Measurements from ENCODE around the gene CPSF4L. TPM values are rescaled to one million over a fixed set of nuclear protein-coding genes. Genes with fewer than 3 reads are reported as not detected.

CPSF4L gene
- polyA plus RNA-seq, 1 of the 3 experiments (the other 2 are of a cell fraction), result 0.10 TPM

DNA sequence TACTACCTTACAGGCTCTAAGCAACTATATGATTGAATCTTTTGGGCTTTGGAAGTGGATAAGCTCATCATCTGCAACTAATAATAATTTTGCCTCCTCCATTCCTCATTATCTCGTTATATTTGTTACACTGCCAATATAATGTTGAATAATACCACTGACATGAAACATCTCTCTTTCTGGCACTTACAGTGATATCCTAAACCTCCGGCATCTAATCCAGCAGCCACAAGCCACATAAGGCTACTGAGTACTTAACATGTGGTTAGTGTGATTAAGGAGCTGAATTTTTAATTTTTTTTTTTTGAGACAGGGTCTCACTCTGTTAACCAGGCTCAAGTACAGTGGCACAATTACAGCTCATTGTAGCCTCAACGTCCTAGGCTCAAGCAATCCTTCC lies 40.5 kb upstream of the CPSF4L start:
- Histone ChIP-seq H3K27me3 (ENCODE audit: insufficient read depth) (no peaks in the 10 kb centered on the region), H4K20me1 (ENCODE audit: insufficient read depth) (peaks cover 51% of the 10 kb centered on the region), H2AFZ (ENCODE audit: low read depth) (no peak overlapping the region), H3F3A (replicated peaks; ENCODE audit: insufficient read depth) (peaks cover 45% of the 10 kb centered on the region), H3K9me2 (no peaks in the 10 kb centered on the region), H3K36me3 (replicated peaks in 1 of 2; ENCODE audit: control insufficient read depth in 1 of 2, insufficient read depth in 2 of 2, low read length in 1 of 2) (peaks cover 0 to 4% of the 10 kb centered on the region in 2 experiments), H3K27ac (ENCODE audit: low read depth in 2 of 2, low read length in 1 of 2) (peak overlapping the region; percentile 2 to 17; a peak in 3 of 4 replicates), H3K4me1 (ENCODE audit: control insufficient read depth in 1 of 2, insufficient read depth in 2 of 2, low read depth in 1 of 2, low read length in 1 of 2) (peaks cover 65 to 77% of the 10 kb centered on the region in 2 experiments), H3K9me3 (no peaks in the 10 kb centered on the region), H3K79me2 (ENCODE audit: insufficient read depth) (peaks cover 100% of the 10 kb centered on the region), H3K4me3 (ENCODE audit: low read depth in 2 of 2, low read length in 1 of 2) (no peak overlapping the region), H3K9ac (no peak overlapping the region), H3K4me2 (no peak overlapping the region)
- ChIA-PET POLR2A (interaction anchor here (1.1 kb wide), 1 partner anchor 40 kb away, joined by 6 read pairs; no protein-coding TSS in a partner anchor), CTCF (interaction anchor here (0.9 to 2.8 kb wide), 13 partner anchors 9 to 575 kb away, joined by 3 to 21 read pairs (median 4); no protein-coding TSS in a partner anchor)
- no peak for DNase-seq
- WGBS (ENCODE audit: low lambda C conversion rate), result 42% methylated on average over 3 of the region's 3 CpGs
- TF ChIP-seq RAD21 (IDR thresholded peaks at IDR 0.05; ENCODE audit: low read length), result no peak
- TF ChIP-seq RCOR1 (IDR thresholded peaks at IDR 0.05; ENCODE audit: low read length), result peak; percentile 92
- TF ChIP-seq RXRA (IDR thresholded peaks at IDR 0.05; ENCODE audit: borderline replicate concordance, low read depth), result no peak
- TF ChIP-seq JUND (IDR thresholded peaks at IDR 0.05), result no peak
- TF ChIP-seq FOXM1 (IDR thresholded peaks at IDR 0.05; ENCODE audit: low read depth), result no peak
- TF ChIP-seq SIN3A (IDR thresholded peaks at IDR 0.05; ENCODE audit: borderline replicate concordance, low read depth, low read length), result 0 out of 2 replicates have a peak, but pooled peaks have one; percentile 25
- peak; percentile 92 for TF ChIP-seq TCF12 (IDR thresholded peaks at IDR 0.05)
- 0 out of 2 replicates have a peak, but pooled peaks have one; percentile 19 for TF ChIP-seq MXI1 (IDR thresholded peaks at IDR 0.05; ENCODE audit: low read depth, low read length)
- TF ChIP-seq POLR2AphosphoS5 (IDR thresholded peaks at IDR 0.05; ENCODE audit: low read depth, low read length), result peak; percentile 70; the same call in 1 of the 2 replicates
- TF ChIP-seq, protein P1, sequence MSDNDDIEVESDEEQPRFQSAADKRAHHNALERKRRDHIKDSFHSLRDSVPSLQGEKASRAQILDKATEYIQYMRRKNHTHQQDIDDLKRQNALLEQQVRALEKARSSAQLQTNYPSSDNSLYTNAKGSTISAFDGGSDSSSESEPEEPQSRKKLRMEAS (IDR thresholded peaks at IDR 0.05; ENCODE audit: low read depth), result no peak
- TF ChIP-seq, protein P2, sequence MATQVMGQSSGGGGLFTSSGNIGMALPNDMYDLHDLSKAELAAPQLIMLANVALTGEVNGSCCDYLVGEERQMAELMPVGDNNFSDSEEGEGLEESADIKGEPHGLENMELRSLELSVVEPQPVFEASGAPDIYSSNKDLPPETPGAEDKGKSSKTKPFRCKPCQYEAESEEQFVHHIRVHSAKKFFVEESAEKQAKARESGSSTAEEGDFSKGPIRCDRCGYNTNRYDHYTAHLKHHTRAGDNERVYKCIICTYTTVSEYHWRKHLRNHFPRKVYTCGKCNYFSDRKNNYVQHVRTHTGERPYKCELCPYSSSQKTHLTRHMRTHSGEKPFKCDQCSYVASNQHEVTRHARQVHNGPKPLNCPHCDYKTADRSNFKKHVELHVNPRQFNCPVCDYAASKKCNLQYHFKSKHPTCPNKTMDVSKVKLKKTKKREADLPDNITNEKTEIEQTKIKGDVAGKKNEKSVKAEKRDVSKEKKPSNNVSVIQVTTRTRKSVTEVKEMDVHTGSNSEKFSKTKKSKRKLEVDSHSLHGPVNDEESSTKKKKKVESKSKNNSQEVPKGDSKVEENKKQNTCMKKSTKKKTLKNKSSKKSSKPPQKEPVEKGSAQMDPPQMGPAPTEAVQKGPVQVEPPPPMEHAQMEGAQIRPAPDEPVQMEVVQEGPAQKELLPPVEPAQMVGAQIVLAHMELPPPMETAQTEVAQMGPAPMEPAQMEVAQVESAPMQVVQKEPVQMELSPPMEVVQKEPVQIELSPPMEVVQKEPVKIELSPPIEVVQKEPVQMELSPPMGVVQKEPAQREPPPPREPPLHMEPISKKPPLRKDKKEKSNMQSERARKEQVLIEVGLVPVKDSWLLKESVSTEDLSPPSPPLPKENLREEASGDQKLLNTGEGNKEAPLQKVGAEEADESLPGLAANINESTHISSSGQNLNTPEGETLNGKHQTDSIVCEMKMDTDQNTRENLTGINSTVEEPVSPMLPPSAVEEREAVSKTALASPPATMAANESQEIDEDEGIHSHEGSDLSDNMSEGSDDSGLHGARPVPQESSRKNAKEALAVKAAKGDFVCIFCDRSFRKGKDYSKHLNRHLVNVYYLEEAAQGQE (IDR thresholded peaks at IDR 0.05; ENCODE audit: low read depth, low read length), result no peak
- no peak for TF ChIP-seq FOXJ3 (CRISPR knock-in tag; IDR thresholded peaks at IDR 0.05)
- TF ChIP-seq ELF1 (IDR thresholded peaks at IDR 0.05), result no peak
- TF ChIP-seq TEAD4 (IDR thresholded peaks at IDR 0.05; ENCODE audit: borderline replicate concordance, insufficient read depth), result no peak
- TF ChIP-seq YY1 (IDR thresholded peaks at IDR 0.05; ENCODE audit: low read depth), result no peak
- TF ChIP-seq TAF1 (IDR thresholded peaks at IDR 0.05; ENCODE audit: borderline replicate concordance, low read depth, low read length), result no peak
- TF ChIP-seq, protein P3, sequence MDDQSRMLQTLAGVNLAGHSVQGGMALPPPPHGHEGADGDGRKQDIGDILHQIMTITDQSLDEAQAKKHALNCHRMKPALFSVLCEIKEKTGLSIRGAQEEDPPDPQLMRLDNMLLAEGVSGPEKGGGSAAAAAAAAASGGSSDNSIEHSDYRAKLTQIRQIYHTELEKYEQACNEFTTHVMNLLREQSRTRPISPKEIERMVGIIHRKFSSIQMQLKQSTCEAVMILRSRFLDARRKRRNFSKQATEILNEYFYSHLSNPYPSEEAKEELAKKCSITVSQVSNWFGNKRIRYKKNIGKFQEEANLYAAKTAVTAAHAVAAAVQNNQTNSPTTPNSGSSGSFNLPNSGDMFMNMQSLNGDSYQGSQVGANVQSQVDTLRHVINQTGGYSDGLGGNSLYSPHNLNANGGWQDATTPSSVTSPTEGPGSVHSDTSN (IDR thresholded peaks at IDR 0.05), result peak; percentile 70
- TF ChIP-seq NRF1 (IDR thresholded peaks at IDR 0.05; ENCODE audit: low read depth, low read length), result no peak
- TF ChIP-seq, protein P4, sequence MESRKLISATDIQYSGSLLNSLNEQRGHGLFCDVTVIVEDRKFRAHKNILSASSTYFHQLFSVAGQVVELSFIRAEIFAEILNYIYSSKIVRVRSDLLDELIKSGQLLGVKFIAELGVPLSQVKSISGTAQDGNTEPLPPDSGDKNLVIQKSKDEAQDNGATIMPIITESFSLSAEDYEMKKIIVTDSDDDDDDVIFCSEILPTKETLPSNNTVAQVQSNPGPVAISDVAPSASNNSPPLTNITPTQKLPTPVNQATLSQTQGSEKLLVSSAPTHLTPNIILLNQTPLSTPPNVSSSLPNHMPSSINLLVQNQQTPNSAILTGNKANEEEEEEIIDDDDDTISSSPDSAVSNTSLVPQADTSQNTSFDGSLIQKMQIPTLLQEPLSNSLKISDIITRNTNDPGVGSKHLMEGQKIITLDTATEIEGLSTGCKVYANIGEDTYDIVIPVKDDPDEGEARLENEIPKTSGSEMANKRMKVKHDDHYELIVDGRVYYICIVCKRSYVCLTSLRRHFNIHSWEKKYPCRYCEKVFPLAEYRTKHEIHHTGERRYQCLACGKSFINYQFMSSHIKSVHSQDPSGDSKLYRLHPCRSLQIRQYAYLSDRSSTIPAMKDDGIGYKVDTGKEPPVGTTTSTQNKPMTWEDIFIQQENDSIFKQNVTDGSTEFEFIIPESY (IDR thresholded peaks at IDR 0.05; ENCODE audit: borderline replicate concordance, low read depth), result no peak
- TF ChIP-seq GATA2 (CRISPR knock-in tag; IDR thresholded peaks at IDR 0.05), result no peak
- TF ChIP-seq, protein P5, sequence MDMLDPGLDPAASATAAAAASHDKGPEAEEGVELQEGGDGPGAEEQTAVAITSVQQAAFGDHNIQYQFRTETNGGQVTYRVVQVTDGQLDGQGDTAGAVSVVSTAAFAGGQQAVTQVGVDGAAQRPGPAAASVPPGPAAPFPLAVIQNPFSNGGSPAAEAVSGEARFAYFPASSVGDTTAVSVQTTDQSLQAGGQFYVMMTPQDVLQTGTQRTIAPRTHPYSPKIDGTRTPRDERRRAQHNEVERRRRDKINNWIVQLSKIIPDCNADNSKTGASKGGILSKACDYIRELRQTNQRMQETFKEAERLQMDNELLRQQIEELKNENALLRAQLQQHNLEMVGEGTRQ (IDR thresholded peaks at IDR 0.05; ENCODE audit: borderline replicate concordance, low read depth, low read length), result no peak
- TF ChIP-seq, protein P6, sequence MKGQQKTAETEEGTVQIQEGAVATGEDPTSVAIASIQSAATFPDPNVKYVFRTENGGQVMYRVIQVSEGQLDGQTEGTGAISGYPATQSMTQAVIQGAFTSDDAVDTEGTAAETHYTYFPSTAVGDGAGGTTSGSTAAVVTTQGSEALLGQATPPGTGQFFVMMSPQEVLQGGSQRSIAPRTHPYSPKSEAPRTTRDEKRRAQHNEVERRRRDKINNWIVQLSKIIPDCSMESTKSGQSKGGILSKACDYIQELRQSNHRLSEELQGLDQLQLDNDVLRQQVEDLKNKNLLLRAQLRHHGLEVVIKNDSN (IDR thresholded peaks at IDR 0.05; ENCODE audit: borderline replicate concordance, low read depth), result no peak
- TF ChIP-seq, protein P7, sequence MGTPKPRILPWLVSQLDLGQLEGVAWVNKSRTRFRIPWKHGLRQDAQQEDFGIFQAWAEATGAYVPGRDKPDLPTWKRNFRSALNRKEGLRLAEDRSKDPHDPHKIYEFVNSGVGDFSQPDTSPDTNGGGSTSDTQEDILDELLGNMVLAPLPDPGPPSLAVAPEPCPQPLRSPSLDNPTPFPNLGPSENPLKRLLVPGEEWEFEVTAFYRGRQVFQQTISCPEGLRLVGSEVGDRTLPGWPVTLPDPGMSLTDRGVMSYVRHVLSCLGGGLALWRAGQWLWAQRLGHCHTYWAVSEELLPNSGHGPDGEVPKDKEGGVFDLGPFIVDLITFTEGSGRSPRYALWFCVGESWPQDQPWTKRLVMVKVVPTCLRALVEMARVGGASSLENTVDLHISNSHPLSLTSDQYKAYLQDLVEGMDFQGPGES (IDR thresholded peaks at IDR 0.05; ENCODE audit: low read depth, low read length), result no peak
- TF ChIP-seq SMC3 (IDR thresholded peaks at IDR 0.05; ENCODE audit: low read depth, low read length), result no peak
- no peak for TF ChIP-seq MEF2A (IDR thresholded peaks at IDR 0.05; ENCODE audit: borderline replicate concordance, low read depth)
